Progenitor cell of endocrine pancreas (in vitro differentiated cells): Measurements from ENCODE around the gene TRMT10B. TPM values are rescaled to one million over a fixed set of nuclear protein-coding genes. Genes with fewer than 3 reads are reported as not detected.
A peak's percentile ranks its signal among the peaks of the same experiment; 100 is the strongest.
"Not testable (repeated sequence)": the region's sequence is repeated elsewhere in the genome, so short reads cannot be mapped to it uniquely, and the experiment has no call there.

Experiments used
- DNase-seq: peaks from one replicate; pipeline ENCODE4 v3.0.0; 2021; ENCODE audit warnings: low spot score; ENCODE audit not compliant: unreplicated experiment
- H3K27ac Mint-ChIP-seq: 2 replicates; pipeline ENCODE4 v1.8.0; 2021; ENCODE audit warnings: mild to moderate bottlenecking, moderate library complexity, mixed read lengths
- H3K27me3 Mint-ChIP-seq: 2 replicates; pipeline ENCODE4 v1.8.0; 2021; ENCODE audit warnings: mixed read lengths
- H3K36me3 Mint-ChIP-seq: 2 replicates; pipeline ENCODE4 v1.8.0; 2022; ENCODE audit warnings: mixed read lengths; ENCODE audit not compliant: insufficient read depth
- H3K4me1 Mint-ChIP-seq: 2 replicates; pipeline ENCODE4 v1.8.0; 2021; ENCODE audit warnings: low read depth, mixed read lengths
- H3K4me3 Mint-ChIP-seq: 2 replicates; pipeline ENCODE4 v1.8.0; 2021; ENCODE audit warnings: low read depth, mild to moderate bottlenecking, moderate library complexity, mixed read lengths
- H3K9me3 Mint-ChIP-seq: 2 replicates; pipeline ENCODE4 v1.8.0; 2021; ENCODE audit warnings: low read depth, mixed read lengths
- total RNA-seq: library from RNA; stranded (reverse); gene quantifications from 2 replicates; pipeline ENCODE4 v1.2.1, GENCODE V29; 2021
- TF ChIP-seq, protein P1 (sequence below): fragments of 200-600 bp; sonication (generic); IDR thresholded peaks from one replicate; pipeline ENCODE4 v1.5.0; 2021; ENCODE audit warnings: antibody characterized with exemption, mild to moderate bottlenecking; ENCODE audit not compliant: unreplicated experiment

Gene TRMT10B
- total RNA-seq, 1 donor from 2014 or later: 13.6 TPM

DNA sequence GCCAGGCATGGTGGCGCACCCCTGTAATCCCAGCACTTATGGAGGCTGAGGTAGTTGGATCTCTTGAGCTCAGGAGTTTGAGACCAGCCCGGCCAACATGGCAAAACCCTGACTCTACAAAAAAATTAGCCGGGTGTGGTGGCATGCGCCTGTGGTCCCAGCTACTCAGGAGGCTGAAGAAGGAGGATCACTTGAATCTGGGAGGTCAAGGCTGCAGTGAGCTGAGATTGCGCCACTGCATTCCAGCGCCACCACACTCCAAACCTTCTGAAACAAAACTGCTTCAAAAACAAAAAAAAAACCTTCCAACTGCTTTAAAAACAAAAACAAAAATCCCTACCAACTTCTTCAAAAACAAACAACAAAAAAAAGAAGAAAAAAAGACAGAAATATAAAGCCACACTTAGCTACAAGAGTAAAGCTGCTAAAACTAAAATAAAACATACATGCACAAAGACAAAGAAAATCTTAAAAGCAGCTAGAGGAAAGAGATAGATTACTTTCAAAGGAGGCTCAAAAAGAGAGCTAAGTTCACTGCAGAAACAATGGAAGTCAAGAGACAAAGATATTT, 58.4 kb downstream of the TRMT10B start:
- H3K4me3 Mint-ChIP-seq: no peak overlapping the region
- H3K27me3 Mint-ChIP-seq: no peaks in the 10 kb centered on the region
- H3K9me3 Mint-ChIP-seq: no peaks in the 10 kb centered on the region
- DNase-seq: no peak
- H3K27ac Mint-ChIP-seq: peak overlapping the region; percentile 35
- TF ChIP-seq, protein P1, sequence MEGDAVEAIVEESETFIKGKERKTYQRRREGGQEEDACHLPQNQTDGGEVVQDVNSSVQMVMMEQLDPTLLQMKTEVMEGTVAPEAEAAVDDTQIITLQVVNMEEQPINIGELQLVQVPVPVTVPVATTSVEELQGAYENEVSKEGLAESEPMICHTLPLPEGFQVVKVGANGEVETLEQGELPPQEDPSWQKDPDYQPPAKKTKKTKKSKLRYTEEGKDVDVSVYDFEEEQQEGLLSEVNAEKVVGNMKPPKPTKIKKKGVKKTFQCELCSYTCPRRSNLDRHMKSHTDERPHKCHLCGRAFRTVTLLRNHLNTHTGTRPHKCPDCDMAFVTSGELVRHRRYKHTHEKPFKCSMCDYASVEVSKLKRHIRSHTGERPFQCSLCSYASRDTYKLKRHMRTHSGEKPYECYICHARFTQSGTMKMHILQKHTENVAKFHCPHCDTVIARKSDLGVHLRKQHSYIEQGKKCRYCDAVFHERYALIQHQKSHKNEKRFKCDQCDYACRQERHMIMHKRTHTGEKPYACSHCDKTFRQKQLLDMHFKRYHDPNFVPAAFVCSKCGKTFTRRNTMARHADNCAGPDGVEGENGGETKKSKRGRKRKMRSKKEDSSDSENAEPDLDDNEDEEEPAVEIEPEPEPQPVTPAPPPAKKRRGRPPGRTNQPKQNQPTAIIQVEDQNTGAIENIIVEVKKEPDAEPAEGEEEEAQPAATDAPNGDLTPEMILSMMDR: no peak
- H3K36me3 Mint-ChIP-seq: peaks cover 6% of the 10 kb centered on the region
- H3K4me1 Mint-ChIP-seq: no peaks in the 10 kb centered on the region

GRCh38 chr9:37812773-37813379, 59.3 kb downstream of the TRMT10B start:
- H3K36me3 Mint-ChIP-seq: peaks cover 6% of the 10 kb centered on the region
- H3K27ac Mint-ChIP-seq: no peak overlapping the region
- H3K4me3 Mint-ChIP-seq: no peak overlapping the region
- TF ChIP-seq, protein P1: no peak
- no peaks in the 10 kb centered on the region for H3K27me3 Mint-ChIP-seq
- no peak for DNase-seq
- no peaks in the 10 kb centered on the region for H3K9me3 Mint-ChIP-seq
- no peaks in the 10 kb centered on the region for H3K4me1 Mint-ChIP-seq

- H3K9me3 Mint-ChIP-seq: no peaks in the 10 kb centered on the region
- H3K4me3 Mint-ChIP-seq: no peak overlapping the region
- DNase-seq: no peak
- H3K36me3 Mint-ChIP-seq: peaks cover 19% of the 10 kb centered on the region
- TF ChIP-seq, protein P1: no peak
- no peaks in the 10 kb centered on the region for H3K4me1 Mint-ChIP-seq
- H3K27ac Mint-ChIP-seq: no peak overlapping the region
- no peaks in the 10 kb centered on the region for H3K27me3 Mint-ChIP-seq
Measured at GRCh38 chr9:37818849-37819248, 65.2 kb downstream of the TRMT10B start.

GRCh38 chr9:37820142-37820541, 66.5 kb downstream of the TRMT10B start:
- no peak for DNase-seq
- no peaks in the 10 kb centered on the region for H3K4me1 Mint-ChIP-seq
- H3K27me3 Mint-ChIP-seq: no peaks in the 10 kb centered on the region
- H3K4me3 Mint-ChIP-seq: no peak overlapping the region
- TF ChIP-seq, protein P1: no peak
- peaks cover 26% of the 10 kb centered on the region for H3K36me3 Mint-ChIP-seq
- H3K27ac Mint-ChIP-seq: no peak overlapping the region
- peaks cover 3% of the 10 kb centered on the region for H3K9me3 Mint-ChIP-seq

GRCh38 chr9:37825174-37825573, 71.6 kb downstream of the TRMT10B start:
- not testable (repeated sequence) for DNase-seq, H3K4me3 Mint-ChIP-seq, H3K9me3 Mint-ChIP-seq, H3K4me1 Mint-ChIP-seq, H3K27ac Mint-ChIP-seq, H3K27me3 Mint-ChIP-seq
- peaks cover 37% of the 10 kb centered on the region for H3K36me3 Mint-ChIP-seq
